Mammary epithelial cell (primary cell): Measurements from ENCODE around the gene RYR1.

Source experiments
- CTCF ChIP-seq, 2 donors: IDR thresholded peaks in 1 of 2; conservative IDR thresholded peaks in 1 of 2; 2 replicates each; pipeline ENCODE4 v1.5.1; 2011 to 2012; ENCODE audit warnings: inconsistent platforms in 2 of 2, low read length in 2 of 2, mild to moderate bottlenecking in 2 of 2, control low read depth in 1 of 2, low read depth in 1 of 2; ENCODE audit not compliant: insufficient read depth in 1 of 2; ENCODE audit errors: extremely low read depth in 1 of 2
- EZH2 ChIP-seq: IDR thresholded peaks from 2 replicates; pipeline ENCODE4 v1.6.1; 2012; ENCODE audit warnings: low read length, inconsistent platforms, borderline replicate concordance

GRCh38 chr19:38485541-38486285, 52.2 kb downstream of the RYR1 start:
- no peak for TF ChIP-seq CTCF (conservative IDR thresholded peaks at IDR 0.05 in 1 of 2, IDR thresholded peaks at IDR 0.05 in 1 of 2; ENCODE audit: extremely low read depth in 1 of 2, insufficient read depth in 1 of 2, low read depth in 1 of 2, low read length in 2 of 2)
- no peak for TF ChIP-seq EZH2
